HEK293T (cell line): Measurements from ENCODE around the gene EPHA3.
A peak's percentile ranks its signal among the peaks of the same experiment; 100 is the strongest.

Source experiments
- CTCF ChIA-PET: fragments of 350-600 bp; formaldehyde crosslinking; extraction: SDS; loops from one replicate; lab custom pipeline; 2021; ENCODE audit warnings: antibody characterized with exemption, inconsistent platforms; lab: Yijun Ruan, JAX
- POLR2A ChIA-PET: fragments of 350-600 bp; formaldehyde crosslinking; extraction: SDS; loops from one replicate; lab custom pipeline; 2020; ENCODE audit warnings: antibody characterized with exemption, inconsistent platforms; lab: Yijun Ruan, JAX
- DNase-seq: peaks from one replicate; pipeline ENCODE4 v3.0.0; 2012; ENCODE audit warnings: mixed read lengths; ENCODE audit errors: extremely low spot score
- ARNT ChIP-seq: fragments of 450-650 bp; IDR thresholded peaks from 2 replicates; pipeline ENCODE4 v1.6.1; 2017; ENCODE audit warnings: mild to moderate bottlenecking
- BHLHE40 ChIP-seq: fragments of 450-650 bp; IDR thresholded peaks from 2 replicates; pipeline ENCODE4 v1.6.1; 2016; ENCODE audit warnings: mild to moderate bottlenecking, moderate library complexity, borderline replicate concordance
- CTBP1 ChIP-seq: fragments of 450-650 bp; IDR thresholded peaks from 2 replicates; pipeline ENCODE4 v1.6.1; 2016; ENCODE audit warnings: borderline replicate concordance
- ELF4 ChIP-seq: fragments of 450-650 bp; IDR thresholded peaks from 2 replicates; pipeline ENCODE4 v1.6.1; 2017; ENCODE audit warnings: antibody characterized with exemption
- FOXA1 ChIP-seq: fragments of 450-650 bp; IDR thresholded peaks from 2 replicates; pipeline ENCODE4 v1.6.1; 2016; ENCODE audit warnings: mild to moderate bottlenecking
- FOXK2 ChIP-seq: fragments of 450-650 bp; IDR thresholded peaks from 2 replicates; pipeline ENCODE4 v1.6.1; 2016; ENCODE audit warnings: mild to moderate bottlenecking
- FOXM1 ChIP-seq: fragments of 450-650 bp; IDR thresholded peaks from 2 replicates; pipeline ENCODE4 v1.6.1; 2017; ENCODE audit warnings: mild to moderate bottlenecking, borderline replicate concordance
- HDGF ChIP-seq: fragments of 450-650 bp; IDR thresholded peaks from 2 replicates; pipeline ENCODE4 v1.6.1; 2017; ENCODE audit warnings: antibody characterized with exemption, borderline replicate concordance
- L3MBTL2 ChIP-seq: fragments of 450-650 bp; conservative IDR thresholded peaks from 2 replicates; pipeline ENCODE4 v1.6.1; 2016; ENCODE audit warnings: mild to moderate bottlenecking
- LEF1 ChIP-seq: fragments of 450-650 bp; IDR thresholded peaks from 2 replicates; pipeline ENCODE4 v1.6.1; 2017; ENCODE audit warnings: mild to moderate bottlenecking, borderline replicate concordance
- NFRKB ChIP-seq: fragments of 450-650 bp; IDR thresholded peaks from 2 replicates; pipeline ENCODE4 v1.6.1; 2016; ENCODE audit warnings: mild to moderate bottlenecking, moderate library complexity
- SP1 ChIP-seq: fragments of 450-650 bp; IDR thresholded peaks from 2 replicates; pipeline ENCODE4 v1.6.1; 2017
- SUZ12 ChIP-seq: fragments of 450-650 bp; IDR thresholded peaks from 2 replicates; pipeline ENCODE4 v1.6.1; 2016; ENCODE audit warnings: mild to moderate bottlenecking
- TARDBP ChIP-seq: fragments of 450-650 bp; IDR thresholded peaks from 2 replicates; pipeline ENCODE4 v1.6.1; 2016
- ZNF384 ChIP-seq: fragments of 450-650 bp; IDR thresholded peaks from 2 replicates; pipeline ENCODE4 v1.6.1; 2016
- TF ChIP-seq, protein P1 (sequence below): fragments of 450-650 bp; IDR thresholded peaks from 2 replicates; pipeline ENCODE4 v1.6.1; 2016

The EPHA3 gene

GRCh38 chr3:89447243-89447642, 339.8 kb downstream of the EPHA3 start:
- ChIA-PET CTCF (interaction anchor here (1.2 kb wide), 1 partner anchor 28 kb away, joined by 3 read pairs; no protein-coding TSS in a partner anchor), POLR2A (no interaction called here)
- DNase-seq: no peak
- TF ChIP-seq, protein P1, sequence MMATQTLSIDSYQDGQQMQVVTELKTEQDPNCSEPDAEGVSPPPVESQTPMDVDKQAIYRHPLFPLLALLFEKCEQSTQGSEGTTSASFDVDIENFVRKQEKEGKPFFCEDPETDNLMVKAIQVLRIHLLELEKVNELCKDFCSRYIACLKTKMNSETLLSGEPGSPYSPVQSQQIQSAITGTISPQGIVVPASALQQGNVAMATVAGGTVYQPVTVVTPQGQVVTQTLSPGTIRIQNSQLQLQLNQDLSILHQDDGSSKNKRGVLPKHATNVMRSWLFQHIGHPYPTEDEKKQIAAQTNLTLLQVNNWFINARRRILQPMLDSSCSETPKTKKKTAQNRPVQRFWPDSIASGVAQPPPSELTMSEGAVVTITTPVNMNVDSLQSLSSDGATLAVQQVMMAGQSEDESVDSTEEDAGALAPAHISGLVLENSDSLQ: no peak
- TF ChIP-seq SUZ12: no peak
- no peak for TF ChIP-seq FOXK2
- no peak for TF ChIP-seq FOXM1
- TF ChIP-seq L3MBTL2: no peak
- no peak for TF ChIP-seq HDGF
- TF ChIP-seq NFRKB: no peak
- TF ChIP-seq LEF1: no peak
- TF ChIP-seq ZNF384: no peak
- no peak for TF ChIP-seq ELF4
- TF ChIP-seq FOXA1: no peak
- no peak for TF ChIP-seq BHLHE40
- TF ChIP-seq CTBP1: no peak

DNA sequence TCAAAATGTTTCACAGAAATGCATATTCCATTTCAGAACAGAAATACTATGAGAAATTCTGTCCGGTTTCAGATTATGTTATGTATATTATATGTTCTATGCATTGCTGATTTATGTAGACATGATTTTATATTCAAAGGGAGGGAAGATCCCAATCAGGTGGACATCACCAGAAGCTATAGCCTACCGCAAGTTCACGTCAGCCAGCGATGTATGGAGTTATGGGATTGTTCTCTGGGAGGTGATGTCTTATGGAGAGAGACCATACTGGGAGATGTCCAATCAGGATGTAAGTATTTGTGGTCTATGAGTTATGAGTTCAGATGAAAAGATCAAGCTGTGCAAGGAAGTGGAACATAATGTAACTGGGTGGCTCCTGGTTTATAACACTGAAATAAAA, 341.7 kb downstream of the EPHA3 start:
- no peak for TF ChIP-seq HDGF
- no peak for TF ChIP-seq BHLHE40
- no peak for TF ChIP-seq ZNF384
- TF ChIP-seq L3MBTL2: no peak
- TF ChIP-seq LEF1: no peak
- TF ChIP-seq FOXA1: no peak
- TF ChIP-seq NFRKB: no peak
- TF ChIP-seq, protein P1: no peak
- no peak for TF ChIP-seq FOXK2
- no peak for TF ChIP-seq FOXM1
- TF ChIP-seq CTBP1: no peak
- TF ChIP-seq ARNT: no peak
- TF ChIP-seq SUZ12: no peak
- no peak for DNase-seq
- CTCF ChIA-PET: no interaction called here
- POLR2A ChIA-PET: no interaction called here

- no peak for TF ChIP-seq CTBP1
- no peak for TF ChIP-seq NFRKB
- TF ChIP-seq LEF1: no peak
- no peak for TF ChIP-seq FOXK2
- no peak for TF ChIP-seq SUZ12
- TF ChIP-seq ARNT: no peak
- no peak for TF ChIP-seq SP1
- no peak for TF ChIP-seq HDGF
- TF ChIP-seq L3MBTL2: no peak
- TF ChIP-seq ELF4: no peak
- no peak for TF ChIP-seq BHLHE40
- TF ChIP-seq, protein P1: no peak
- TF ChIP-seq ZNF384: no peak
- TF ChIP-seq FOXA1: no peak
- no peak for DNase-seq
- CTCF ChIA-PET: no interaction called here
- POLR2A ChIA-PET: no interaction called here
Observed at GRCh38 chr3:89452066-89452465, 344.6 kb downstream of the EPHA3 start.

DNA sequence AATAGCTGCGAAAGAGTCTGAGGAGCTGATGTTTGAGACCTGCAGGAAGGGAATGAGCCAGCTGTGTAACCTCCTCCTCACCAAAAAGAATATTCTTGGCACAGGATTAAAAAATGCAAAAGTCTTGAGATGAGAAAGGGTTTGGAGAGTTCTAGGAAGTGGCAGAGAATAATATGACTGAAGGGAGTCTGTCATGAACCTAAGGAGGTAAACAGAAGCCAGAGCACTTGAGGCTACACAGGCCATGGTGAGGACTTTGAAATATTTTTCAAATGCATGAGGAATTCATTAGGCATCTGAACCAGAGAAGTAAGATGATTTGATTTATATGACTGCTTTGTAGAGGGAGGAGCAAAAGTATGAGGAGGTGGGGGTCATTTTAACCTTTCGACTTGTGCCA, 347.8 kb downstream of the EPHA3 start:
- no peak for TF ChIP-seq ARNT
- TF ChIP-seq ZNF384: no peak
- no peak for TF ChIP-seq L3MBTL2
- POLR2A ChIA-PET: no interaction called here
- DNase-seq: no peak
- CTCF ChIA-PET: no interaction called here

DNA sequence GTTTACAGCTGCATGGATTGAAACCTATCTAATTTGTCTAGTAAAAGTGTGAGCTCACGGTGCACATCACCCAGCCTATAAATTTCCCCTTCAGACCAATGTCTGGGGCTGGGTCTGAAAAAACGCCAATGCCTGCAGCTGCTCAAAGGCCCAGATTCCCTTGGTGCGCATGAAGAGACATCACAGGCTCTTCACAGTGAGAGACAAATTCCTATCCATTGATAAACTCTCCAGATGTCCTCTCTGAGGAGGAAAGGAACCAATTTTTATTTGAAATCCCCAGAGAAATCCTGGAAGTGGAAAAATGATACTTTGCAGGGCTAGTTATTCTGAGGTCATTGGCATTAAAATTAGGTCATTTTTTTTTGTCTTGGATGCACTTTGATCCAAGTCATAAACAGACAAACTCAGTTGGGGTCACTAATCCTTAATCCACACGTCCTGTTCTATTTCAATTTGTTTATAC, 360.5 kb downstream of the EPHA3 start:
- POLR2A ChIA-PET: no interaction called here
- CTCF ChIA-PET: no interaction called here
- DNase-seq: peak; percentile 6
- no peak for TF ChIP-seq ZNF384
- TF ChIP-seq, protein P1: peak; percentile 35; the same call in 1 of the 2 replicates

GRCh38 chr3:89472101-89472500, 364.7 kb downstream of the EPHA3 start:
- TF ChIP-seq ZNF384: no peak
- TF ChIP-seq TARDBP: no peak
- TF ChIP-seq, protein P1: no peak
- no peak for TF ChIP-seq SUZ12
- no peak for TF ChIP-seq ELF4
- no peak for TF ChIP-seq L3MBTL2
- TF ChIP-seq NFRKB: no peak
- TF ChIP-seq HDGF: no peak
- TF ChIP-seq ARNT: no peak
- TF ChIP-seq FOXA1: no peak
- no peak for TF ChIP-seq FOXM1
- TF ChIP-seq FOXK2: no peak
- no peak for TF ChIP-seq SP1
- no peak for TF ChIP-seq CTBP1
- TF ChIP-seq BHLHE40: no peak
- no peak for TF ChIP-seq LEF1
- DNase-seq: no peak
- ChIA-PET POLR2A (no interaction called here), CTCF (no interaction called here)
